H9 (cell line): ENCODE results near the gene ACTL6B. TPM values are rescaled to one million over a fixed set of nuclear protein-coding genes. Genes with fewer than 3 reads are reported as not detected.

ENCODE experiments used
- DNase-seq: peaks from one replicate; pipeline ENCODE4 v3.0.0-alpha.2; 2017
- H2AFZ ChIP-seq: one replicate; pipeline ENCODE4 v1.6.1; 2013; ENCODE audit warnings: mild to moderate bottlenecking, low read length, control low read depth, moderate library complexity
- H2AK5ac ChIP-seq: 2 replicates; pipeline ENCODE4 v1.6.1; 2013; ENCODE audit warnings: low read length, control low read depth, mixed read lengths; ENCODE audit not compliant: insufficient read length
- H2BK120ac ChIP-seq: one replicate; pipeline ENCODE4 v1.6.1; 2013; ENCODE audit warnings: low read depth, mild to moderate bottlenecking, low read length, control low read depth, inconsistent platforms; ENCODE audit not compliant: poor library complexity, severe bottlenecking
- H2BK12ac ChIP-seq: 2 replicates; pipeline ENCODE4 v1.6.1; 2013; ENCODE audit warnings: low read length, control low read depth, mixed read lengths, low read depth; ENCODE audit not compliant: insufficient read length
- H2BK15ac ChIP-seq: 2 replicates; pipeline ENCODE4 v1.6.1; 2013; ENCODE audit warnings: low read depth, low read length, control low read depth
- H2BK20ac ChIP-seq: one replicate; pipeline ENCODE4 v1.6.1; 2013; ENCODE audit warnings: low read depth, mild to moderate bottlenecking, low read length, control low read depth, inconsistent platforms; ENCODE audit not compliant: poor library complexity, severe bottlenecking
- H2BK5ac ChIP-seq: 2 replicates; pipeline ENCODE4 v1.6.1; 2013; ENCODE audit warnings: low read length, control low read depth, mixed read lengths; ENCODE audit not compliant: insufficient read length
- H3K14ac ChIP-seq: 2 replicates; pipeline ENCODE4 v1.6.1; 2013; ENCODE audit warnings: low read length, control low read depth; ENCODE audit not compliant: insufficient read depth
- H3K18ac ChIP-seq: 2 replicates; pipeline ENCODE4 v1.6.1; 2013; ENCODE audit warnings: low read depth, mild to moderate bottlenecking, mixed read lengths, low read length, control low read depth; ENCODE audit not compliant: insufficient read length
- H3K23ac ChIP-seq: 2 replicates; pipeline ENCODE4 v1.6.1; 2013; ENCODE audit warnings: low read length, control low read depth, mixed read lengths, low read depth; ENCODE audit not compliant: insufficient read length
- H3K23me2 ChIP-seq: 2 replicates; pipeline ENCODE4 v1.6.1; 2013; ENCODE audit warnings: low read depth, mild to moderate bottlenecking, mixed read lengths, low read length, control low read depth; ENCODE audit not compliant: insufficient read length, poor library complexity, severe bottlenecking
- H3K27ac ChIP-seq: 2 replicates; pipeline ENCODE4 v1.5.1; 2013; ENCODE audit warnings: low read length, control low read depth, mixed read lengths, low read depth; ENCODE audit not compliant: insufficient read length
- H3K27me3 ChIP-seq: 2 replicates; pipeline ENCODE4 v1.6.1; 2013; ENCODE audit warnings: low read length, control low read depth, inconsistent platforms; ENCODE audit not compliant: insufficient read depth
- H3K4ac ChIP-seq: 2 replicates; pipeline ENCODE4 v1.6.1; 2013; ENCODE audit warnings: low read depth, mild to moderate bottlenecking, control low read depth, inconsistent platforms, low read length, moderate library complexity
- H3K4me1 ChIP-seq: 2 replicates; pipeline ENCODE4 v1.6.1; 2013; ENCODE audit warnings: low read length, control low read depth, inconsistent platforms; ENCODE audit not compliant: insufficient read depth
- H3K4me2 ChIP-seq: 2 replicates; pipeline ENCODE4 v1.6.1; 2013; ENCODE audit warnings: low read length, control low read depth, mixed read lengths; ENCODE audit not compliant: insufficient read length, insufficient read depth
- H3K56ac ChIP-seq: 2 replicates; pipeline ENCODE4 v1.6.1; 2013; ENCODE audit warnings: low read depth, mild to moderate bottlenecking, mixed read lengths, low read length, control low read depth; ENCODE audit not compliant: insufficient read length
- H3K79me1 ChIP-seq: 2 replicates; pipeline ENCODE4 v1.6.1; 2013; ENCODE audit warnings: low read depth, mild to moderate bottlenecking, moderate library complexity, low read length, control low read depth, inconsistent platforms; ENCODE audit not compliant: insufficient read depth, poor library complexity, severe bottlenecking
- H3K79me2 ChIP-seq: 2 replicates; pipeline ENCODE4 v1.6.1; 2013; ENCODE audit warnings: low read length, control low read depth, inconsistent platforms; ENCODE audit not compliant: insufficient read depth
- H3K9ac ChIP-seq: 2 replicates; pipeline ENCODE4 v1.6.1; 2013; ENCODE audit warnings: low read length, control low read depth, mixed read lengths; ENCODE audit not compliant: insufficient read length; ENCODE audit errors: extremely low read depth
- H3K9me3 ChIP-seq: one replicate; pipeline ENCODE4 v1.6.1; 2013; ENCODE audit warnings: low read depth, low read length, inconsistent platforms; ENCODE audit not compliant: control insufficient read depth
- H3T11ph ChIP-seq: one replicate; pipeline ENCODE4 v1.6.1; 2013; ENCODE audit warnings: mild to moderate bottlenecking, low read length, control low read depth, inconsistent platforms
- H4K20me1 ChIP-seq: one replicate; pipeline ENCODE4 v1.6.1; 2013; ENCODE audit not compliant: control insufficient read depth, insufficient read length, insufficient read depth
- H4K5ac ChIP-seq: 2 replicates; pipeline ENCODE4 v1.6.1; 2013; ENCODE audit warnings: low read depth, mild to moderate bottlenecking, mixed read lengths, low read length, control low read depth; ENCODE audit not compliant: insufficient read length
- H4K8ac ChIP-seq: replicated peaks from 2 replicates; pipeline ENCODE4 v1.6.1; 2013; ENCODE audit warnings: low read length, control low read depth, mixed read lengths, low read depth; ENCODE audit not compliant: insufficient read length
- H4K91ac ChIP-seq: 2 replicates; pipeline ENCODE4 v1.6.1; 2013; ENCODE audit warnings: low read depth, mild to moderate bottlenecking, moderate library complexity, mixed read lengths, low read length, control low read depth; ENCODE audit not compliant: insufficient read length
- H3K27ac Mint-ChIP-seq, 3 experiments: 2 replicates in 2 of 3; 3 replicates in 1 of 3; pipeline ENCODE4 v1.8.0; 2020 to 2021; ENCODE audit warnings: mixed read lengths in 3 of 3, mild to moderate bottlenecking in 1 of 3, moderate library complexity in 1 of 3
- H3K27me3 Mint-ChIP-seq: 2 replicates; pipeline ENCODE4 v1.8.0; 2021; ENCODE audit warnings: low read depth, mild to moderate bottlenecking, moderate library complexity, mixed read lengths
- H3K36me3 Mint-ChIP-seq, 3 experiments: 2 replicates in 2 of 3; 3 replicates in 1 of 3; pipeline ENCODE4 v1.8.0; 2020 to 2021; ENCODE audit warnings: low read depth in 3 of 3, mixed read lengths in 3 of 3; ENCODE audit not compliant: insufficient read depth in 1 of 3
- H3K4me1 Mint-ChIP-seq, 2 experiments: 2 replicates each; pipeline ENCODE4 v1.8.0; 2020; ENCODE audit warnings: mixed read lengths in 2 of 2
- H3K4me3 Mint-ChIP-seq, 2 experiments: 2 replicates in 1 of 2; 3 replicates in 1 of 2; pipeline ENCODE4 v1.8.0; 2020 to 2021; ENCODE audit warnings: mild to moderate bottlenecking in 2 of 2, mixed read lengths in 2 of 2, moderate library complexity in 1 of 2
- H3K9me3 Mint-ChIP-seq, 2 experiments: 2 replicates in 1 of 2; 3 replicates in 1 of 2; pipeline ENCODE4 v1.8.0; 2020; ENCODE audit warnings: mild to moderate bottlenecking in 2 of 2, mixed read lengths in 2 of 2, moderate library complexity in 1 of 2
- CTCF ChIP-seq: fragments of 200-600 bp; sonication (generic); conservative IDR thresholded peaks from 3 replicates; pipeline ENCODE4 v1.8.0; 2021; ENCODE audit warnings: antibody characterized with exemption, mild to moderate bottlenecking
- WGBS: extraction: QIAGEN DNeasy Blood & Tissue Kit; methylation state at CpG from one replicate; pipeline ENCODE4 v1.1.7; 2013; ENCODE audit warnings: missing lambda C conversion rate, low lambda C conversion rate, mixed read lengths; ENCODE audit not compliant: insufficient read length; ENCODE audit errors: extremely low coverage; 5-methylcytosine and 5-hydroxymethylcytosine counted together
- total RNA-seq: library from RNA; stranded (reverse); gene quantifications from 2 replicates; pipeline ENCODE4 v1.2.1, GENCODE V29; 2021

ACTL6B gene
- total RNA-seq, 1 experiment from 2014 or later = 0.50 TPM

GRCh38 chr7:100684534-100685042 is 28.3 kb upstream of the ACTL6B start:
- Histone ChIP-seq H3K79me1 (no peaks in the 10 kb centered on the region), H3T11ph (no peak overlapping the region), H3K4me2 (no peak overlapping the region), H3K27ac (no peak overlapping the region), H4K20me1 (no peaks in the 10 kb centered on the region), H3K27me3 (no peaks in the 10 kb centered on the region), H3K4me1 (no peaks in the 10 kb centered on the region), H2BK15ac (no peak overlapping the region), H3K9me3 (no peaks in the 10 kb centered on the region), H3K4ac (no peak overlapping the region), H4K5ac (no peak overlapping the region), H3K18ac (no peak overlapping the region), H3K9ac (no peak overlapping the region), H2BK5ac (no peak overlapping the region), H2BK120ac (no peak overlapping the region), H4K8ac (no peak overlapping the region), H3K56ac (no peak overlapping the region), H2AK5ac (no peak overlapping the region), H4K91ac (no peak overlapping the region), H3K23ac (no peak overlapping the region), H2AFZ (no peak overlapping the region), H3K14ac (no peak overlapping the region), H3K23me2 (no peaks in the 10 kb centered on the region), H2BK20ac (no peak overlapping the region), H2BK12ac (no peak overlapping the region), H3K79me2 (peaks cover 3% of the 10 kb centered on the region; the same call in 1 of the 2 replicates)
- no peak for TF ChIP-seq CTCF
- no CpG with 5 or more reads among the region's 16 CpGs for WGBS
- Mint-ChIP-seq H3K4me1 (peaks cover under 1 to 18% of the 10 kb centered on the region in 2 experiments), H3K27me3 (no peaks in the 10 kb centered on the region), H3K4me3 (no peak overlapping the region), H3K36me3 (peaks cover 30 to 83% (median 75%) of the 10 kb centered on the region in 3 experiments), H3K27ac (no peak overlapping the region), H3K9me3 (no peaks in the 10 kb centered on the region)
- DNase-seq = no peak
